ENCODE measurements around the gene FMN1.

Gene FMN1

DNA sequence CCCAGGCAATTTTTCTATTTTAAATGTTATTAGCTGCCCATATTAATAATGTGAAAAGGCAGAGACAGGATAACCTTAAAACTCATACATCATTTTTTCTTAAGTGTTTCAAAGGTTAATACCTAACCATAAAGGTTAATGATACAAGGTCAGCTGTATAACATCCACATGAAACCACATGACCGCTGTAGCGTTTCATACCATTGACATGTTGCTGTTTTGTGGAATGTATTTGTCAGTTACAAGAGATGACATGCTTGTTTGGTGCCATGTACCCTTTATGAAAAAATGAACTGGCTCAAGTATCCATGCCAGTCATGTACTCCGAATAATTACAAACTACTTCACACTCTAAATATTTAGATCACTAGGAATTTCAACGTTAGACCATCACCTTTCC is 207.4 kb downstream of the FMN1 start:
- Histone ChIP-seq H3K4me2 (ENCODE audit: low read length) (no peak overlapping the region), H3K4me3 (ENCODE audit: low read length) (no peak overlapping the region), H3K27ac (ENCODE audit: low read depth, low read length) (no peak overlapping the region), H3K36me3 (ENCODE audit: control insufficient read depth, low read length) (no peaks in the 10 kb centered on the region), H3K27me3 (ENCODE audit: control insufficient read depth, low read length) (peaks cover 9% of the 10 kb centered on the region), H3K4me1 (ENCODE audit: control insufficient read depth, low read length) (no peaks in the 10 kb centered on the region), H4K20me1 (ENCODE audit: control insufficient read depth, insufficient read depth, low read depth, low read length) (no peaks in the 10 kb centered on the region), H3K9me2 (replicated peaks; ENCODE audit: control insufficient read depth, low read length) (no peaks in the 10 kb centered on the region), H3F3A (ENCODE audit: control insufficient read depth, insufficient read depth) (no peaks in the 10 kb centered on the region), H3K79me2 (ENCODE audit: control insufficient read depth, low read length) (no peaks in the 10 kb centered on the region), H3K9me3 (ENCODE audit: control insufficient read depth, insufficient read depth, low read length) (no peaks in the 10 kb centered on the region)
- no peak for TF ChIP-seq EZH2phosphoT487 (IDR thresholded peaks at IDR 0.05; ENCODE audit: borderline replicate concordance, low read length)

DNA sequence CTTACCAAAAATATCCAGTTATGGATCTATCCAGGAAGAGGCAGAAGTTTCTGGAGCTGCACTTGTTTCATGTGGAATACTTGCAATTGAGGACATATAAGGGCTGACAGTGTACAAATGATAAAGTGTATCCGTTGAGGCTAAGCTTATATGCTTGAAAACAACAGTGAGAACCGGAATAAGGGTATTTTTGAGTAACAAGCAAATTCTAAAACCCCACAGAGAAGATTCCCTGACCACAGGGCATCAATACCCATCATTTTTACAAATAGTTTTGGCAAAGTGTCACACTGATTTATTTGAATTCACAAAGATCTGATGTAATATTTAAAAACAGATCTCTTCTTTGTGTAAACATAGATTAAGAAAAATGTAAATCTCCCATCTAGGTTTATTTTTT is 208.4 kb downstream of the FMN1 start:
- Histone ChIP-seq H4K20me1 (ENCODE audit: control insufficient read depth, insufficient read depth, low read depth, low read length) (no peaks in the 10 kb centered on the region), H3F3A (ENCODE audit: control insufficient read depth, insufficient read depth) (no peaks in the 10 kb centered on the region), H3K4me1 (ENCODE audit: control insufficient read depth, low read length) (no peaks in the 10 kb centered on the region), H3K36me3 (ENCODE audit: control insufficient read depth, low read length) (no peaks in the 10 kb centered on the region), H3K27me3 (ENCODE audit: control insufficient read depth, low read length) (peaks cover 9% of the 10 kb centered on the region), H3K9me2 (replicated peaks; ENCODE audit: control insufficient read depth, low read length) (no peaks in the 10 kb centered on the region), H3K27ac (ENCODE audit: low read depth, low read length) (no peak overlapping the region), H3K4me2 (ENCODE audit: low read length) (no peak overlapping the region), H3K79me2 (ENCODE audit: control insufficient read depth, low read length) (no peaks in the 10 kb centered on the region), H3K9me3 (ENCODE audit: control insufficient read depth, insufficient read depth, low read length) (no peaks in the 10 kb centered on the region), H3K4me3 (ENCODE audit: low read length) (no peak overlapping the region)
- TF ChIP-seq EZH2phosphoT487 (IDR thresholded peaks at IDR 0.05; ENCODE audit: borderline replicate concordance, low read length): no peak
- TF ChIP-seq, protein P1, sequence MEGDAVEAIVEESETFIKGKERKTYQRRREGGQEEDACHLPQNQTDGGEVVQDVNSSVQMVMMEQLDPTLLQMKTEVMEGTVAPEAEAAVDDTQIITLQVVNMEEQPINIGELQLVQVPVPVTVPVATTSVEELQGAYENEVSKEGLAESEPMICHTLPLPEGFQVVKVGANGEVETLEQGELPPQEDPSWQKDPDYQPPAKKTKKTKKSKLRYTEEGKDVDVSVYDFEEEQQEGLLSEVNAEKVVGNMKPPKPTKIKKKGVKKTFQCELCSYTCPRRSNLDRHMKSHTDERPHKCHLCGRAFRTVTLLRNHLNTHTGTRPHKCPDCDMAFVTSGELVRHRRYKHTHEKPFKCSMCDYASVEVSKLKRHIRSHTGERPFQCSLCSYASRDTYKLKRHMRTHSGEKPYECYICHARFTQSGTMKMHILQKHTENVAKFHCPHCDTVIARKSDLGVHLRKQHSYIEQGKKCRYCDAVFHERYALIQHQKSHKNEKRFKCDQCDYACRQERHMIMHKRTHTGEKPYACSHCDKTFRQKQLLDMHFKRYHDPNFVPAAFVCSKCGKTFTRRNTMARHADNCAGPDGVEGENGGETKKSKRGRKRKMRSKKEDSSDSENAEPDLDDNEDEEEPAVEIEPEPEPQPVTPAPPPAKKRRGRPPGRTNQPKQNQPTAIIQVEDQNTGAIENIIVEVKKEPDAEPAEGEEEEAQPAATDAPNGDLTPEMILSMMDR (IDR thresholded peaks at IDR 0.05; ENCODE audit: low read depth, low read length, poor library complexity, severe bottlenecking): no peak

DNA sequence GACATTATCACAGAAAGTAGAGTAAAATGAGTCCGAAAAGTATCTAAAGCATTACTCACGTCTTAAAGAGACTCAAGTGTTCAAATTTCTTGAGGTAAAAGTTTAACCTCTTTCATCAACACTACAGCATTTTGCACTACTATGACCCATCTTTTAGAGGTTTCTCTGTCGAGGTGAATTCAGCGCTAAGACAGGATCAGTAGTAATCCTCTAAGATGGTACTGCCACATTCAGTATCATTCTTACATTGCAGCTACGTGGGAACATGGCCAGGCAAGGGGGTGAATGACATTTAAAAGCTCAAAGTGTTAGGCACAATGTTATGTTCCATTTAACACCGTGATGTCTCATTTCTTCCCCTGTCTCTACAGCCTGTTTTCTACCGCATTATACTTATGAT is 210.8 kb downstream of the FMN1 start:
- H4K20me1 ChIP-seq (ENCODE audit: control insufficient read depth, insufficient read depth, low read depth, low read length): no peaks in the 10 kb centered on the region
- no peak overlapping the region for H3K4me2 ChIP-seq (ENCODE audit: low read length)
- no peak overlapping the region for H3K27ac ChIP-seq (ENCODE audit: low read depth, low read length)
- H3F3A ChIP-seq (ENCODE audit: control insufficient read depth, insufficient read depth): no peaks in the 10 kb centered on the region
- H3K9me3 ChIP-seq (ENCODE audit: control insufficient read depth, insufficient read depth, low read length): no peaks in the 10 kb centered on the region
- peaks cover 7% of the 10 kb centered on the region; the same call in 1 of the 2 replicates for H3K27me3 ChIP-seq (ENCODE audit: control insufficient read depth, low read length)
- TF ChIP-seq, protein P1 (IDR thresholded peaks at IDR 0.05; ENCODE audit: low read depth, low read length, poor library complexity, severe bottlenecking): no peak
- TF ChIP-seq EZH2phosphoT487 (IDR thresholded peaks at IDR 0.05; ENCODE audit: borderline replicate concordance, low read length): no peak
- H3K79me2 ChIP-seq (ENCODE audit: control insufficient read depth, low read length): no peaks in the 10 kb centered on the region
- no peaks in the 10 kb centered on the region for H3K36me3 ChIP-seq (ENCODE audit: control insufficient read depth, low read length)
- H3K4me1 ChIP-seq (ENCODE audit: control insufficient read depth, low read length): no peaks in the 10 kb centered on the region
- H3K9me2 ChIP-seq (replicated peaks; ENCODE audit: control insufficient read depth, low read length): no peaks in the 10 kb centered on the region
- H3K4me3 ChIP-seq (ENCODE audit: low read length): no peak overlapping the region

DNA sequence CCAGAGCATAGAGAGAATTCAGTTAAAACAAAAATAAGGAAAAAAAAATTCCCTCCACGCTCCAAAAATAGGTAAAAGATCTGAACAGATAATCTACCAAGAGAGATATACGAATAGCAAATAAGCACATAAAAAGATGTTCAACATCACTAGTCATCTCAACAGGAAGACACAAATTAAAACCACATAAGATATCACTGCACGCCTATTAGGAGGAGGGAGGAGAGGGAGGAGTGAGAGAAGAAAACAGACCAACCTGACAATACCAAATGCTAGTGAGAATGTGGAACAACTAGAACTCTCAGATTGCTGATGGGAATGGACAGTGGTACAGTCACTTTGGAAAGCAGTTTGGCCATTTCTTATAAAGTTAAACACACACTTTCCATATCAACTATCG is 212.5 kb downstream of the FMN1 start:
- Histone ChIP-seq H3K36me3 (ENCODE audit: control insufficient read depth, low read length) (no peaks in the 10 kb centered on the region), H4K20me1 (ENCODE audit: control insufficient read depth, insufficient read depth, low read depth, low read length) (no peaks in the 10 kb centered on the region), H3K9me2 (replicated peaks; ENCODE audit: control insufficient read depth, low read length) (no peaks in the 10 kb centered on the region), H3K27ac (ENCODE audit: low read depth, low read length) (no peak overlapping the region), H3K4me3 (ENCODE audit: low read length) (no peak overlapping the region), H3K79me2 (ENCODE audit: control insufficient read depth, low read length) (no peaks in the 10 kb centered on the region), H3K4me2 (ENCODE audit: low read length) (no peak overlapping the region), H3F3A (ENCODE audit: control insufficient read depth, insufficient read depth) (no peaks in the 10 kb centered on the region), H3K27me3 (ENCODE audit: control insufficient read depth, low read length) (peaks cover 3% of the 10 kb centered on the region; the same call in 1 of the 2 replicates), H3K9me3 (ENCODE audit: control insufficient read depth, insufficient read depth, low read length) (no peaks in the 10 kb centered on the region), H3K4me1 (ENCODE audit: control insufficient read depth, low read length) (no peaks in the 10 kb centered on the region)
- TF ChIP-seq, protein P1 (IDR thresholded peaks at IDR 0.05; ENCODE audit: low read depth, low read length, poor library complexity, severe bottlenecking): no peak
- TF ChIP-seq EZH2phosphoT487 (IDR thresholded peaks at IDR 0.05; ENCODE audit: borderline replicate concordance, low read length): no peak

Data from DOHH2 (cell line).